NCI-H1694 treated with DMSO at 0.1 percent for 48 hours (cell line): ENCODE data around the gene TRIM9.
A peak's percentile ranks its signal among the peaks of the same experiment; 100 is the strongest.

Experiments used
- DNase-seq: peaks from one replicate; lab custom pipeline; 2025; lab: John Stamatoyannopoulos, UW

The TRIM9 gene

DNA sequence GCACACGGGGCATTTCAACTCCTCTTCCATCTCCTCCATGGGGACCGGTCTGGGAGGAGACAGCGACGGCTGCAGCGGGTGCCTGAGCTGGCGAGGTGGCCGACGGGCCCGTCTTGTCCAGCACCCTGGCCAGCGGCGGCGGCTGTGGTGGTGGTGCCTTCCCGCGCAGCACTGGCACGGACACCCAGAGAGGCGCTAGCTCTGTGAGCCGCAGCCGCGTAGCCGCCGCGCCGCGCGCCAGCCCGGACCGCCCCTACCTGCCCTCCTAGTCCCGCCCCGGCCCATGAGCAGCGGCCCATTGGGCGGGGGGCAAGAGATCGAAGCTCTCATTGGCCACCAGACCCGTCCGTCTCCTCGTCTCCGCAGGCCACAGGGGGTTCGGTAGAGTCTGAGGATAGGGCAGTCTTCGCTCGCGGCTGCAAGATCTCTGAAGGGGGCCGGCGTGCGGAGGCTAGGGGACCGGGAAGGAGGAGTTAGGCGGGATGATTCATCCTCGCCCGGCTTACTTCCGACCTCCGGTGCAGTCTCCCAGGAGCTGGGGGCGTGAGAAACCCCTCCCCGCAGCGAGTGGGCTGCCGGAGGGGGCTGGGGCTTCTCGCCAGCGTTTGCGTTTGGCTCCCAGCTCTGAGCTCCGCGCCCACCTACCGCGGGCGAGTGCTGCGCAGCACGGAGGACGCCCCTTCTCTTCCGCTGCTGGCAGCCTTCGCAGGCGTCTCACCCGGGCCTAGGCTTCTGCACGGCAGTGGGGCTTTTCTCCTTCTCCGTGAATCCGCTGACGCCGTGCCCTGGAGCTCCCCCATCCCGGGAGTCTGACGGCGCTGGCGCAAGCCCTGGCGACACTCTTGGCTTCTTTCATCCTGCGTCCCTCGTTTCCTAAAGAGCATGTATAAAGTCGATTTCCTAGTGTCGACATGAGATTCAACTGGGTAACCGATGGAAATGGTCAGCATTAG is at the start of gene TRIM9:
Gene TRIM9, minus strand, starts transcription at position 205 of the 953 bp plus-strand sequence. Its CDS starts 166 bp downstream, at position 39.
- DNase-seq: peak; percentile 97

DNA sequence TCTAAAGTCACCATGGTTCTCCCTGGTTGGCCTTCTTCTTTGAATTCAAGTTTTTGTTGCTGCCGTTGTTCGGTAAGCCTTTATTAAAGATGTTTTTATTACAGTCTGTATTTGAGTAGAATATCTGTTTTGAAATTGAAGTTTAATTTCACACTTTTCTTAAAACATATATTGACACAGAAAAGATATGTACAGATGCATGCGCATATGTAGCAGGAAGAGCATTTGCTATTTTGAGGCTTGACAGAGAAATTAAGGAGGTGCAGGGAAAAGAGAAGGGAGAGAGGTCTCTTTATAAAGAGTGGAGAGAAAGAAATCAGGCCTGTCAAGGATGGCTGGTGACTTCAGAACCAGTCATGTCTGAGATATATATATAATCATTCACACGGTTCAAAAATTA is 46.0 kb upstream of the TRIM9 start:
- no peak for DNase-seq

DNA sequence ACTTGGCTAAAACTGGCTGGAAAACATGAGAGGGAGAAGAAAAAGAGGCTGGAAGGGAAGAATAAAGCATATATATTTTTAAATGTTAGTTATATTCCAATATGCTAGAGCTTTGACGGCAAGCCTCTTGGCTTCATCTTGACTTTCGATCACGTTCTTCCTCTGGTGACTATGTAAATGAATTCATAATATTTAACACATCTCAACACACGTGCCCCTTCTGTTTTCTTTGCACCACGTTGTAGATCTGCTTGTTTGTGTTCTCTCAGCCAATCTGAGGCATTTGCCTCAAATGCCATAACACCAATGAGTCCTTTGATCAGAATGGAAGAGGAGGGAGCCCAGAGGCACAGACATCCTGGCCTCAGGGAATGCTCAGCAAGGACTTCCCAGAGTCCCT is 45.4 kb upstream of the TRIM9 start:
- no peak for DNase-seq

DNA sequence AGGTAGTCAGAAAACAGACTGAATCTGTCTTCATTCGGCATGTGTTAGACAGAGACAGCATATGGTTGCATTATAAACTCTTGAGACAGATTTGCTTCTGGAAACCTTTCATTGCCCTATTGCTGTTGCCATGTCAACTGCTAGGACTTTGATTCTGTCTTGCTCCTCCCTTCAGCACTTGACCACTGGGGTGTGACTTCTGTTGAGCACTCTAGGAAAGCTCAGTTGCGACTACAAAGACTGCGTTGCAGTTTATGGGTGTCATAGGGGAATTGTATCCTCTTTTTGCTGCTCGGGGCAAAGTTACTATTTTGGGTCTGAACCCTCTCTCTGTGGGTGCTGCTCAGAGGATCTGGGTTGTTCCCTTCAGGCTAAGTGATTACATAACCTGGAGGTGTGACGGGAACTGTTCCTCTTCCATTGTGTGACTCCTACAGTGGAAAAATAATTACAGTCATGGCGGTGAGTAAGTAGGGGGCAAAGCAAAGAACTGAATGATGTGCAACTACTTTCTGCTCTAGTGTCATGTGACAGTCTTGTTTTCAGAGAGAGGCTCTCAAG is 44.3 kb upstream of the TRIM9 start:
- DNase-seq: no peak

DNA sequence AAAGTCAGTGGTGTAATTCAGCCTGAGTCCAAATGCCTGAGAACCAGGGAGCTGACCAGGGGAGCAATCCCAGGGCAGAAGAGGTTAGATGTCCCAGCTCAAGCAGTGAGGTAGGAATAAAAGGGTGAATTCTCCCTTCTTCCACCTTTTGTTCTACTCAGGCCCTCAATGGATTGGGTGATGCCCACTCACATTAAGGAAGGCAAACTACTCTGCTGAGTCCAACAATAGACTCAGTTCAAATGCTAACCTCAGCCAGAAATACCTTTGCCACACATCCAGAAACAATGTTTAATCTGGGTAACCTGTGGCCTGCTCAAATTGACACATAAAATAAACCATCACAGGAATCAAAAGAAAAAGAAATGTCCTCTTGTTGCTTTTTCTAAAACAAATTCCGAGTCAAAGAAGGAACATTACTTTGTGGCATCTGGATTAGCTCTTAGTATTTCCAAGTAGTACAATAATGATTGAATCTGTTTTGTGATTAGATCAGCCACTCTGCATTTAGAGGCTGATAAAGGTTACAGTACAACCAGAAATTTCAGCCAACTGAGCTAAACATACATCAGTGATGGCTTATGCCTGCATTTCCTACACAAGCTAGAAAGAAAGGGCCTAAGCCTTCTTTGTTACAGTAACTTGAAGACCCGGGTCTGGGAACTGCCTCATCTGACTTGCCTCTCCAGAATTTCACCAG is 43.6 kb upstream of the TRIM9 start:
- no peak for DNase-seq

DNA sequence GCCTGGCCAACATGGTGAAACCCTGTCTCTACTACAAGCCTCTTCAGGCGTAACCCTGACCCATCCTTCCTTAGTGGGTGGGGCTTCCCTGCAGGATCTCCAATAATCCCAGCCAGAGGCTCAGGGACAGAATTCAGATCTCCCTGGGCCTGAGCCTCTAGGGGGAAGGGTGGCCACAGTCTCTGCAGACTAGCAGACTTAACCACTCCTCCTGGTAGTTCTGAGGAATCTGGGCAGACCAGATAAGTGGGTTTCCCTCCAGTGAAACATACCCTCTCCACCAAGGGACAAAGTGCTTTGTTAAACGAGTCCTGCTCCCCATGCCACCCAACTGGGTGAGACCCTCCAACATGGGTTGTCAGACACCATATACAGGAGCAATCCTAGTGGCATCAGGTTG is 36.6 kb upstream of the TRIM9 start:
- no peak for DNase-seq

DNA sequence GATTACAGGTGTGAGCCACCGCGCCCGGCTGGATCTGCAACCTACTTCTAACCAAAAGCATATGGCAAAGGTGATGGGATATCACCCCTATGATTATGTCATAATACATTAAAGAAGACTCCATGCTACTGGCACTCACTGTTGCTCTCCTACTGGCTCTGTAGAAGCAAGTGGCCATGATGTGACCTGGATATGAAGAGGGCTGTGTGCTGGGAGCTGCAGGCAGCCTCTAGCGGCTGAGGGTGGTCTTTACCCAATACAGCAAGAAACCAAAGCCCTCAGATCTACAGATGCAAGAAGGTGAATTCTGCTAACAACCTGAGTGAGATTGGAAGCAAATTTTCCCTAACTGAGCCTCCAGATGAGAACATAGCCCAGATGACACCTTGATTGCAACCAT is 34.2 kb upstream of the TRIM9 start:
- DNase-seq: no peak

DNA sequence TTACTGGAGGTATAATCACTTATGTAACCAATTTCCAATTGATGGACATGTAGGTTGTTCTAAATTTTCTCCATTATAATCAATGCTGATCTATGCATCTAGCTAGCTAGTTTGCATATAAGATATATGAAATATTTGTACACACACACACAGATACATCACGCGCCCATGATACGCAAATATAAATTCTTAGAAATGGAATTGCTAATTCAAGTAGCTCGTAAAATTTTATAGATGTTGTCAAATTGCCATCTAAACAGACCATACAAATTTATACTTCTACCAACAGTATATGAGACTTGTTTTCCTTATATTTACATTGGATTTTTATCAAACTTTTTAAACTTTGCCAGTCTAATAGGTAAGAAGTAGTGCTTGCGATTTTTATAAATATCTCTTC is 29.1 kb upstream of the TRIM9 start:
- DNase-seq: no peak

DNA sequence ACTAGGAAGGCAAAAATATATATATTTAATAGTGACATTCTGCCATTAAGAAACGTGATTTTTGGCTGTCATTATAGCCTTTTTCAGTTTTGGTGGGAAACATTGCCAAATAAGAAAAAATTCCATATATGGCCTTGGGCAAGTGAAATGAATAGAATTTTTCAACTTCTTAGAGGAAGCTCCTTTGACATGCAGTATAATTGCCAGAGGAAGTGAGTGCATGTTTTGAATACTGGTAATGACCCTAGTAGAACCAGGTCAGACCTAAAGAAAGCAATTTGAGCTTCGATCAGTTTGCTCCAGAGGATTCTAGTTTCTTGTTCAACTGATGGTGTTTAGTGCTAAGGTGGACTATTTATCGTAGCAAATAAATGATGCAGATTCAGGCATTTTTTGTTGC is 26.2 kb upstream of the TRIM9 start:
- DNase-seq: no peak

DNA sequence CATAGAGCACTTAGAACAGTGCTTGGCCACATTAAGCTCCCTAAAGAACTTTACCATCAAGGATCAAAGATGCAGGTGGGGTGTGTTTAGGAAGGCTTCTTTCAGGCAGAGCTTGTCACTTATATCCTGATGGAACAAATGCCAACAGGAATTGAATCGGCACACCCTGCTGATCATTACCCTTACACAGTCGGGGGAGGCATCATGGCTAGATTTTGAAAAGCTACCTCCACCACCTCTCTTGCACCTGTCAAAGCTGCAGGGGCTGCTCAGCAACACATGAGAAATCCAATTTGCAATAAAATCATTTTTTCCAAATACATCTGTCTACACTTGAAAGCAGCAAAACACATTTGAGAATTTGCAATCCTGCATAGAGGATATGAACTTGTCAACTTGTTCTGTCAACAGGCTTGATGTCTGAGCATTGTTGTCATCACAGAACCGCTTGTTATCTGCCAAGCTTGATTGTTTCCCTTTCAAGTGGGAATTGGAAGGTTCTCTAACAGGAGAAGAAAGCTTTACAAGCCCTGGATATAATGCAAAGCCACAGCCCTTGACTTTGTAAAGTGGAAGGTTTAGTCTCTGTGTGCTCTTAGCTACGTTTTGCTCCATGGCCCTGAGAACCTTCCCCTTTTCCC is 24.6 kb upstream of the TRIM9 start:
- DNase-seq: no peak

DNA sequence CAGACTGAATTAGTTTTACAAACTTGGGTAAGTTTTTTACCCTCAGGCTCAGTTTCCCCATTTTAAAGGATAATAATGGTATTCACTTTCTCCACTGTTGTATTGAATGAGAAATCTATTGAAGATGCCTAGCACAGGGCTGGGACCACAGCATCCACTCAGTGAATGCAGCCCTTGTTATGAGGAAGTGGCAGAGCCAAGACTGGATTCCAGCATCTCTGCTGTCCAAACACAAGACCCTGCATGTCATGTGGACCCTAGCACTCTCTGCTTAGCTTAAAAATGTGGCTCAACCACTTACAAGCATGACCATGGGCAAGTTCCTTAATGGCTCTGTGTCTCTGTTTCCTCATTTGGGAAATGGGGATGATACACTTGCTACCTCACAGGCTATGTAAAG is 24.1 kb upstream of the TRIM9 start:
- DNase-seq: no peak

DNA sequence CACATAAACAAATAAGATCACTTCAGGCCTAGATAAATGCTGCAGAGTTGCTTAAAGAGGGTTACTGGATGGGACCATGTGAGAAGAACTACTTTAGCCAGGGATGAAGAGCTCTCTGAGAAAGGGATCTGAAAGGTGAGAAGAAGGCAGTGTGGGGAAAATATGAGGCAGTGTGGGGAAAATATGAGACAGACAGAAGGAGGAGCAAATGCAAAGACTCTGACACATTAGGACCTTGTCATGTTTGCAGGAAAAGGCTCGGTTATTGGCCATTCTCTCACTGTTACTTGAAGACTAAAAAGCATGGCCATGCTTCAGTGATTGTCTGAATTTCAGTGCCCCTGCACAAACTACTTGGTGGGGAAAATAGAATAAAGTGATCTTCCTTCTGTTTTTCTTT is 22.7 kb upstream of the TRIM9 start:
- DNase-seq: no peak

DNA sequence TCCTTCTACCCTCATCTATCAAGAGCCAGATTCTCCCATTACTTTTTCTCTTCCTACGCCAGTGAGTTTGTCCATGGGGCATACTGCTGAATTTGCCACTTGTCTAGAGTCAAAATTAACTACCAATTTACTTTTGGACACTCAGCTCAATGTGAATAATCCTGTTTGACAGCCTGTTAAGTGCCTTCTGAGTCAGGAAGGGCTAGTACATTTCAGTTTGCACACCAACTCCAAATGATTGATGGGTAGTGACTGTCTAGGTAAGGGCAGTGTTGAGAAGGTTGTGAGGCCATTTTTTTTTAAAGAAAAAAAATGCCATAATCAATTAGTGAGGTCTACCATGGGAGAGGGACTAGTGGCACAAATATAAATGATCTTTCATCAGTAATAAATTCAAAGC is 21.8 kb upstream of the TRIM9 start:
- DNase-seq: no peak

DNA sequence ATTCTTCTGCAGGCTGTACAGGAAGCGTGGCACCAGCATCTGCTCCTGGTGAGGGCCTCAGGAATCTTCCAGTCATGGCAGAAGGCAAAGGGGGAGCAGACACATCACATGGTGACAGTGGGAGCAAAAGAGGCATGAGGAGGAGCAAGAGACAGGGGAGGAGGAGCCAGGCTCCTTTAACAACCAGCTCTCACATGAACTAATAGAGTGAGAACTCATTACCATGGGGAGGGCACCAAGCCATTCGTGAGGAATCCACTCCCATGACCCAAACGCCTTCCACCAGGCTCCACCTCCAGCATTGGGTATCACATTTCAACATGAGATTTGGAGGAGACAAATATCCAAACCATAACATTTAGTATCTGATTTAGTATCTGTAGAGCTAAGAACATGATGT is 14.7 kb upstream of the TRIM9 start:
- no peak for DNase-seq

DNA sequence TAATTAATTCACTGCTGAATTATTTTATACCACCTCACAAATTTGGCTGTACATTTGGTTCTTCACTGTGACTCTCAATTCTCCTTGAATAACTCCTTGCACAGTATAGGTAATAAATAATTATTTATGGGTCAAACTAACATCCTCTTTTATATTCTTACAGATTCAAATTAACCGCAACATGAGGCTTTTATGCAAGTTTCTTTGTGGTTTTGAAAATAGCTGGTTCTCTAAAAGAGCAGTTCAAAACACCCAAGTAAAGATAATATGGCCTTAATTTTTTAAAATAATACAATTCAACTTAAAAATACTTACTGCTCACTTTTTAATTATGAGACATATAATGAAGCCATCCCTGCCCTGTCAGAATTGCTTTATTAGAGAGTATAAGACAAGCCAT is 12.9 kb upstream of the TRIM9 start:
- DNase-seq: no peak

DNA sequence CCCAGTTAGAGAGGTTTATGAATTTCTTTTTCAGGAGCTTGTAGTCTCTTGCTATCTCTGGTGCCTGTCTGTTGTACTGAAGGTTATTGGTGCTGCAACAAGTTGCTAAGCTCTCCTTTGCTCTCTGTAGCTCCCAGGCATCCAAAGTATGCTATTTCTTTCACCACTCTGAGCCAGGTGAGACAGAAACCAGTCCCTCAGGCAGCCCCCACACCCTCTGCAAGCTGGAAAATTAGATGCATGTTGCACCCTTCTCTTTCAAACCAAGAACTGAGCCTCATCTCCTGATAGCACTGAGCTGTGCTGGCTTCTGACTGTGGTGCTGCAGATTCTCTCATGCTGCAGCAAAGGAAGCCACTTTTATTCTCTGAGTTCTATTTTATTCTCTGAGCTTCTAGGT is 9.6 kb upstream of the TRIM9 start:
- DNase-seq: no peak

DNA sequence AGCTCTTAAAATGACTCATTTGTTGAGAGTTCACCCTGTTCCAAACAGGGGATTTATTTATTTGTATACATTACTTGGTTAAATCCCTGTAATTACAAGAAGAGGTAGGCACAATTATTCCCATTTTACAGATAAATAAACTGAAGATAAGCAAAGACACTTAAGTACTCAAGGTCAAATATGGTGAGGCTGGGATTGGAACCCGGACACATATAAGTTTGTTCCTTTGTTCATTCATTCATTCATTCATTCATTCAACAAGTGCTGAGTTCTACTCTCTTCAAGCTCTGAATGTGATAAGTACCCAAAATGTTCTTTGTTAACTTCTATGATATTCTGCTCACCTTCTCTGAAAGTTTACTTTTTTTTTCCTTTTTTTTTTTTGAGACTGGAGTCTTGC is 2.4 kb upstream of the TRIM9 start:
- DNase-seq: no peak

DNA sequence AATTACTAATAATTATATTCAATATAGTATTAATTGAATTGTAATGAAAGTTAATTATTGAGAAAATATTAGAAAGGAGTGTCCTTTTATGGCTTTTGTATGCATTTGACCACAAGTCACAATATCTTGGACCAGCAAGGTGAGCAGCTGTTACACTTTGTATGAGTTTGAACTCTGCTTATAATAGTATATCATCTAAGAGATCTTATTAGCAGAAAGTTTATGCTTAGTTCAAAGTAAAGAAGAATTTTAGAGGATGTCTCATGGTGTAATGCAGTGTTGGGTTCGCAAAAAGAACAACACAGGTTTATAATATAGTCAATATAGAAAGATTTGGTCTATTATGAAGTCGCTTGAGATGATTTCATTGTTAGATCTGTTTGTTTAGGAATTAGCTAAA is 2.0 kb upstream of the TRIM9 start:
- no peak for DNase-seq

DNA sequence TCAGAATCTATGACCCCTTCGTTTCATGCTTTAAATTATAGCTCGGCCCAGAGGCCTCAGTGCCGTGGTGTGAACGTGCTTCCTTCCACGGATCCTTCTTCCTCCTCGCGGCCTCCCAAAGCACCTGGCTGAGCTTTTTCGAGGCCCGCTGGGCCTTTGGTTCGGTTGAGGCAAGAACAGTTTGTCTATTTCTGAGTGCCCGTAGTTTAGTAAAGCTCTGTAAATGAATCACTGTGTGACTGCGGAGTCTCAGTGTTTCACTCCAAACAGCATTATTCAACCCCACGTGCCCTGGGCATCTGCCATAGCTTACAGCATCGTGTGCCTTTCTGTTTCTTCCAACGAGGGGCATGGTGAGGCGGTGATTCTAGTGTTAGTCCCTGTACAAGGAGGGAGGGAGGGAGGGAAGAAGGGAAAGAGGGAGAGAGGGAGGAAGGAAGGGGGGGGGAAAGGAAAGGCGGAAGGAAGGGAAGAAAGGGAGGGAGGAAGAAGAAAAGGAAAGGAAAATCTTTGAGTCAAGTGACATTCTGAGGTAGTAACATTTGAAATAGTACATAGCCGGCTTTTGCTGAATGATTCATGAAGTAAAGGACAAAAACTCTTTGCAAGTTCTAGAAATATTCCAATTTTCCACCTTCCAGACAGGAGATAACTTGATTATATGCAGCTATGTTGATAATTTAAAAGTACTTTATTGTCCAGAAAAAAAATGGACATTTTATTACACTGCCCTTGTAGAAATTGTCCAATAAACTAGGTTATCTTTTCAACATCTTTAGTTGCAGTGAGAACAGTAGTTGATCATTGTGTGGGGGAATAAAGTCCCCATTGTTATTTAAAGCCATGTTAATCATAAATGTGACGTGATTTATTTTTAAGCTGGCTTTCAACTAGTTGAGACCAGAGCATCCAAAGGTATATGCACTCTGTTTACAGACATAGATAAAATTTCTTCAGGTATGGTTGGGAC is 1.2 kb upstream of the TRIM9 start:
- peak; percentile 69 for DNase-seq

DNA sequence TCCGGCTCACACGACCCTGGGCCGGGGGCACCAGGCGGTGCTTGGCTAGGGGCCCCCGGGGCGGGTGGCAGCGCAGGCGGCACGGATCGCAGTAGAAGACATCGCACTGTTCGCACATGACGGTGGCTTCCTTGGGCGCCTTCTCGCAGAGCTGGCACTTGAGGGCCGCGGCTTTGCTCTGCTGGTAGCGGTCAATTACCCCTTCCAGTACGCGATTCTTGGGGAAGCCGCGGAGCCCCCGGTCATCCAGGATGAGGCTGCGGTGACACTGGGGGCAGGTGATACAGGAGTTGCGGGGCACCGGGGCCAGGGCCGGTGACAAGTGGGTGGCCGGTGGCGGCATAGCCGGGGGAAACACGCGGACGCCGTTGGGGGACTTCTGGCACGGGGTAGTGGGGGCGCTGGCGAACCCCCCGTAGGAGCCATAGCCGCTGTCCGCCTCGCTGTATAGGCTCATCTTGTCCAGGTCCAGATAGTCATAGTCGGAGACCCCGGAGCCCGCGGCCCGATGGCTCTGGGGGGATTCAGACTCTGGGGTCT is 553 bp downstream of the TRIM9 start:
- no peak for DNase-seq
